Neural cell (in vitro differentiated cells): Measurements from ENCODE around the gene DTX1. TPM values are rescaled to one million over a fixed set of nuclear protein-coding genes. Genes with fewer than 3 reads are reported as not detected.

Experiments used
- H2AFZ ChIP-seq: fragments of 200-600, 300-800 bp; sonication (generic), shearing (Covaris generic); 2 replicates; pipeline ENCODE4 v1.6.0; 2014; ENCODE audit warnings: low read depth, mild to moderate bottlenecking, antibody characterized with exemption, low read length, moderate library complexity
- H3F3A ChIP-seq: fragments of 200-600 bp; shearing (Covaris generic); 2 replicates; pipeline ENCODE4 v1.6.1; 2016; ENCODE audit warnings: mild to moderate bottlenecking, moderate library complexity, mixed read lengths, antibody characterized with exemption, low read length; ENCODE audit not compliant: insufficient read depth, poor library complexity, severe bottlenecking
- H3K27ac ChIP-seq: fragments of 200-600, 300-800 bp; sonication (generic), shearing (Covaris generic); 2 replicates; pipeline ENCODE4 v1.5.1; 2014; ENCODE audit warnings: mild to moderate bottlenecking, low read length, moderate library complexity
- H3K27me3 ChIP-seq: fragments of 300-800, 200-600 bp; sonication (generic), shearing (Covaris generic); 2 replicates; pipeline ENCODE4 v1.6.0; 2014; ENCODE audit warnings: mild to moderate bottlenecking, low read depth, low read length, moderate library complexity; ENCODE audit not compliant: insufficient read depth
- H3K36me3 ChIP-seq: fragments of 300-800, 200-600 bp; sonication (generic), shearing (Covaris generic); 2 replicates; pipeline ENCODE4 v1.5.1; 2014; ENCODE audit warnings: mild to moderate bottlenecking, antibody characterized with exemption, low read length, moderate library complexity; ENCODE audit not compliant: insufficient read depth
- H3K4me2 ChIP-seq: fragments of 300-800, 200-600 bp; sonication (generic), shearing (Covaris generic); 2 replicates; pipeline ENCODE4 v1.6.0; 2014; ENCODE audit warnings: mild to moderate bottlenecking, low read length
- H3K4me3 ChIP-seq: fragments of 300-800, 200-600 bp; sonication (generic), shearing (Covaris generic); 2 replicates; pipeline ENCODE4 v1.5.1; 2014; ENCODE audit warnings: mild to moderate bottlenecking, low read length, moderate library complexity
- H3K79me2 ChIP-seq: fragments of 200-600 bp; shearing (Covaris generic); replicated peaks from 2 replicates; pipeline ENCODE4 v1.6.0; 2014; ENCODE audit warnings: mild to moderate bottlenecking, low read length, moderate library complexity; ENCODE audit not compliant: insufficient read depth
- H3K9ac ChIP-seq: fragments of 300-800, 200-600 bp; sonication (generic), shearing (Covaris generic); 2 replicates; pipeline ENCODE4 v1.6.1; 2016; ENCODE audit warnings: mild to moderate bottlenecking, low read length, mixed read lengths
- H3K9me2 ChIP-seq: fragments of 200-600 bp; shearing (Covaris generic); 2 replicates; pipeline ENCODE4 v1.6.1; 2016; ENCODE audit warnings: mild to moderate bottlenecking, low read length, mixed read lengths; ENCODE audit not compliant: insufficient read depth
- H3K9me3 ChIP-seq: fragments of 200-600, 300-800 bp; sonication (generic), shearing (Covaris generic); 2 replicates; pipeline ENCODE4 v1.6.1; 2016; ENCODE audit warnings: mild to moderate bottlenecking, mixed run types, low read length, moderate library complexity, mixed read lengths
- H4K20me1 ChIP-seq: fragments of 200-600 bp; shearing (Covaris generic); 2 replicates; pipeline ENCODE4 v1.6.1; 2016; ENCODE audit warnings: mild to moderate bottlenecking, mixed run types; ENCODE audit not compliant: insufficient read depth
- EP300 ChIP-seq: fragments of 450-650 bp; conservative IDR thresholded peaks from 2 replicates; pipeline ENCODE4 v1.6.1; 2014; ENCODE audit warnings: antibody characterized with exemption, mild to moderate bottlenecking, moderate library complexity; ENCODE audit not compliant: poor library complexity, severe bottlenecking
- EZH2 ChIP-seq: fragments of 200-600, 300-800 bp; shearing (Covaris generic), sonication (generic); IDR thresholded peaks from 2 replicates; pipeline ENCODE4 v1.6.1; 2014; ENCODE audit warnings: antibody characterized with exemption, low read length, borderline replicate concordance, mild to moderate bottlenecking; ENCODE audit not compliant: insufficient read depth, poor library complexity, severe bottlenecking
- POLR2AphosphoS5 ChIP-seq: IDR thresholded peaks from 2 replicates; pipeline ENCODE4 v1.6.1; 2012
- RAD21 ChIP-seq: fragments of 450-650 bp; conservative IDR thresholded peaks from 2 replicates; pipeline ENCODE4 v1.6.1; 2014; ENCODE audit warnings: antibody characterized with exemption, mild to moderate bottlenecking, moderate library complexity
- SMC3 ChIP-seq: fragments of 450-650 bp; conservative IDR thresholded peaks from 2 replicates; pipeline ENCODE4 v1.6.1; 2014; ENCODE audit warnings: antibody characterized with exemption, mild to moderate bottlenecking, moderate library complexity; ENCODE audit not compliant: poor library complexity
- TAF1 ChIP-seq: IDR thresholded peaks from 2 replicates; pipeline ENCODE4 v1.6.1; 2012; ENCODE audit warnings: low read depth
- polyA plus RNA-seq: library from polyadenylated mRNA; depleted of rRNA; stranded (reverse); fragments of >200 nt; gene quantifications from 2 replicates; pipeline ENCODE4 v1.2.3, GENCODE V29; 2014
- TF ChIP-seq, protein P1 (sequence below): IDR thresholded peaks from 2 replicates; pipeline ENCODE4 v1.6.1; 2012; ENCODE audit warnings: borderline replicate concordance
- TF ChIP-seq, protein P2 (sequence below): fragments of 450-650 bp; IDR thresholded peaks from 2 replicates; pipeline ENCODE4 v1.5.1; 2014; ENCODE audit warnings: antibody characterized with exemption, mild to moderate bottlenecking, moderate library complexity; ENCODE audit not compliant: poor library complexity, severe bottlenecking

Gene DTX1
- polyA plus RNA-seq, 1 donor from 2014 or later: 30.7 TPM

DNA sequence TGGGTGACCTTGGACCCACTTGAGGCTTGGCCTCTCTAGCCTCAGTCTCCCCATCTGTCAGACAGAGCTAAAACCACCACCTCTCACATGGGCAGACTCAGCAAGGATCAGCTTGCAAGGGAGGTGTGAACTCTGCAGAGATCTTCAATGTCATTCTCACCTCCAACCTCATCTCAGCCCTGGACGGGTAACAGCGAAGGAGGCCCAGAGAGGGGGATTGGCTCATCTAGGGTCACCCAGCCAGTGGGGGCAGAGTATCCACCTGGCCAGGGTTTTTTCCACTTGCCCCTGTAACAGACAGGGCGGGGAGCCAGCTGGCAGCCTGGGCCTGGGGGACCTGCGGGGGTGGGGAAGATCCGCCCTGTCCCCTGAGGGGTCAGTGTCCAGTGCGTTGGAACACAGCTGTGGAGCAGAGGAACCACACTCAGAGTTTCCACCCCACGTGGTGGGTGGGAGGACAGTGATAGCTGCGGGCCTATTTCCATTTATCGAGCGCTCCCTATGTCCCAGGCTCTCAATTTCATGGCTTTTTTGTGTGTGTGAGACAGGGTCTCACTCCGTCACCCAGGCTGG, 27.4 kb downstream of the DTX1 start:
- no peak overlapping the region for H2AFZ ChIP-seq
- no peaks in the 10 kb centered on the region for H3K9me2 ChIP-seq

DNA sequence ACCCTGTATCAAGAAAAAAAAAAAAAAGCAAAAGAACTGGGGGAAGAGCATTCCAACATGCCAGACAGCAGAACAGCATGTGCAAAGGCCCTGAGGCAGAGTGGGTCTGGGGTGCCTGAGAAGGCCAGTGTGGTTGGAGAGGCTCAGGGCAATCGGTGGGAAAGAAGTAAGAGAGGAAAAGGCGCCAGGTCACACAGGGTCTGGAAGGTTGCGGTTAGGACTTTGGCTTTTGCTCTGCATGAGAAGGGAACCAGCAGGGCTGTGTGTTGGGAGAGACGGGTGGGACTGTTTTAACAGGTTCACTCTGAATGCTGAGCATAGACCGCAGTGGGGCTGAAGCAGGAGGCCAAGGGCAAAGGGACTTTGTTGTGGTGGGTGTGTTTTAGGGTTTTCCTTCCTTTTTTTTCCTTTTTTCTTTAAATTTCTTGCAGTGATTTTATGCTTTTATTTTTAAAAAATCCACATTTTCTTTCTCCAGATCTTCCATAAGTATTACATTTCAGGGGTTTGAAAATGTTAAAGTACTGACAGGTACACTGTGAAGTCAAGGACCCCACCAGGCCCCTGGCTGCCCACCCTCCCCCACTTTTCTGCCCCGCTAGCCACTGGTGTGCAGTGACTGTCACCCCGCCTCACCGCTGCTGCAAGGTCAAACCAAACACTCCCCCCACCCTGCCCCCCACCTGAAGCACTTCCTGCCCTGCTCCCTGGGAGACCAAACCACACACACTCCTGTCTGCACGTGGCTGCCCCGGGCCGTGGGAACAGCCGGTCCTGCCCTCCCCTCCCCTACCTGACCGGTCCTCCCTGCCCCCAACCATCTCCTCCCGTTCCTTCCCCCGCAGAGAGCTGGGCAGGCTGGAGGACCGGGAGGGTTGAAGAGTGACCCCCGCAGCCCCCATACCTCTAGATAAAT, 30.0 kb downstream of the DTX1 start:
- Histone ChIP-seq H4K20me1 (no peaks in the 10 kb centered on the region), H3K9me3 (no peaks in the 10 kb centered on the region), H3K9ac (no peak overlapping the region), H3K27me3 (no peaks in the 10 kb centered on the region), H2AFZ (no peak overlapping the region), H3F3A (no peaks in the 10 kb centered on the region), H3K4me3 (no peak overlapping the region), H3K4me2 (no peak overlapping the region), H3K36me3 (peaks cover 4% of the 10 kb centered on the region), H3K9me2 (no peaks in the 10 kb centered on the region), H3K27ac (no peak overlapping the region), H3K79me2 (no peaks in the 10 kb centered on the region)
- TF ChIP-seq, protein P1, sequence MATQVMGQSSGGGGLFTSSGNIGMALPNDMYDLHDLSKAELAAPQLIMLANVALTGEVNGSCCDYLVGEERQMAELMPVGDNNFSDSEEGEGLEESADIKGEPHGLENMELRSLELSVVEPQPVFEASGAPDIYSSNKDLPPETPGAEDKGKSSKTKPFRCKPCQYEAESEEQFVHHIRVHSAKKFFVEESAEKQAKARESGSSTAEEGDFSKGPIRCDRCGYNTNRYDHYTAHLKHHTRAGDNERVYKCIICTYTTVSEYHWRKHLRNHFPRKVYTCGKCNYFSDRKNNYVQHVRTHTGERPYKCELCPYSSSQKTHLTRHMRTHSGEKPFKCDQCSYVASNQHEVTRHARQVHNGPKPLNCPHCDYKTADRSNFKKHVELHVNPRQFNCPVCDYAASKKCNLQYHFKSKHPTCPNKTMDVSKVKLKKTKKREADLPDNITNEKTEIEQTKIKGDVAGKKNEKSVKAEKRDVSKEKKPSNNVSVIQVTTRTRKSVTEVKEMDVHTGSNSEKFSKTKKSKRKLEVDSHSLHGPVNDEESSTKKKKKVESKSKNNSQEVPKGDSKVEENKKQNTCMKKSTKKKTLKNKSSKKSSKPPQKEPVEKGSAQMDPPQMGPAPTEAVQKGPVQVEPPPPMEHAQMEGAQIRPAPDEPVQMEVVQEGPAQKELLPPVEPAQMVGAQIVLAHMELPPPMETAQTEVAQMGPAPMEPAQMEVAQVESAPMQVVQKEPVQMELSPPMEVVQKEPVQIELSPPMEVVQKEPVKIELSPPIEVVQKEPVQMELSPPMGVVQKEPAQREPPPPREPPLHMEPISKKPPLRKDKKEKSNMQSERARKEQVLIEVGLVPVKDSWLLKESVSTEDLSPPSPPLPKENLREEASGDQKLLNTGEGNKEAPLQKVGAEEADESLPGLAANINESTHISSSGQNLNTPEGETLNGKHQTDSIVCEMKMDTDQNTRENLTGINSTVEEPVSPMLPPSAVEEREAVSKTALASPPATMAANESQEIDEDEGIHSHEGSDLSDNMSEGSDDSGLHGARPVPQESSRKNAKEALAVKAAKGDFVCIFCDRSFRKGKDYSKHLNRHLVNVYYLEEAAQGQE: no peak
- TF ChIP-seq SMC3 (no peak), EZH2 (no peak), POLR2AphosphoS5 (no peak)

More for the DNA sequence above, 27.4 kb downstream of the DTX1 start:
- H4K20me1 ChIP-seq: no peaks in the 10 kb centered on the region
- H3K79me2 ChIP-seq: no peaks in the 10 kb centered on the region
- no peak overlapping the region for H3K27ac ChIP-seq
- TF ChIP-seq RAD21 (no peak), SMC3 (no peak), TAF1 (no peak), EP300 (no peak), POLR2AphosphoS5 (no peak), EZH2 (no peak)
- TF ChIP-seq, protein P2, sequence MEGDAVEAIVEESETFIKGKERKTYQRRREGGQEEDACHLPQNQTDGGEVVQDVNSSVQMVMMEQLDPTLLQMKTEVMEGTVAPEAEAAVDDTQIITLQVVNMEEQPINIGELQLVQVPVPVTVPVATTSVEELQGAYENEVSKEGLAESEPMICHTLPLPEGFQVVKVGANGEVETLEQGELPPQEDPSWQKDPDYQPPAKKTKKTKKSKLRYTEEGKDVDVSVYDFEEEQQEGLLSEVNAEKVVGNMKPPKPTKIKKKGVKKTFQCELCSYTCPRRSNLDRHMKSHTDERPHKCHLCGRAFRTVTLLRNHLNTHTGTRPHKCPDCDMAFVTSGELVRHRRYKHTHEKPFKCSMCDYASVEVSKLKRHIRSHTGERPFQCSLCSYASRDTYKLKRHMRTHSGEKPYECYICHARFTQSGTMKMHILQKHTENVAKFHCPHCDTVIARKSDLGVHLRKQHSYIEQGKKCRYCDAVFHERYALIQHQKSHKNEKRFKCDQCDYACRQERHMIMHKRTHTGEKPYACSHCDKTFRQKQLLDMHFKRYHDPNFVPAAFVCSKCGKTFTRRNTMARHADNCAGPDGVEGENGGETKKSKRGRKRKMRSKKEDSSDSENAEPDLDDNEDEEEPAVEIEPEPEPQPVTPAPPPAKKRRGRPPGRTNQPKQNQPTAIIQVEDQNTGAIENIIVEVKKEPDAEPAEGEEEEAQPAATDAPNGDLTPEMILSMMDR: no peak
- TF ChIP-seq, protein P1: no peak
- H3K27me3 ChIP-seq: no peaks in the 10 kb centered on the region
- H3K9me3 ChIP-seq: no peaks in the 10 kb centered on the region
- H3K4me3 ChIP-seq: no peak overlapping the region
- no peaks in the 10 kb centered on the region for H3F3A ChIP-seq
- no peak overlapping the region for H3K9ac ChIP-seq
- H3K4me2 ChIP-seq: no peak overlapping the region
- H3K36me3 ChIP-seq: peaks cover 4% of the 10 kb centered on the region
